Measurements from ENCODE around the gene ANKDD1B.
"Not testable (repeated sequence)": the region's sequence is repeated elsewhere in the genome, so short reads cannot be mapped to it uniquely, and the experiment has no call there.

Gene ANKDD1B

GRCh38 chr5:75662061-75662460, 50.8 kb downstream of the ANKDD1B start:
- no peak for DNase-seq (ENCODE audit: low spot score)

- DNase-seq (ENCODE audit: low spot score) = no peak
These were observed 52.5 kb downstream of the ANKDD1B start for GRCh38 chr5:75663579-75664284.

- DNase-seq (ENCODE audit: low spot score) = no peak
These were observed 53.7 kb downstream of the ANKDD1B start for GRCh38 chr5:75664979-75665378.

- DNase-seq (ENCODE audit: low spot score) = no peak
These were observed 55.5 kb downstream of the ANKDD1B start for GRCh38 chr5:75666801-75667200.

GRCh38 chr5:75667586-75667985, 56.3 kb downstream of the ANKDD1B start:
- no peak for DNase-seq (ENCODE audit: low spot score)

- no peak for DNase-seq (ENCODE audit: low spot score)
These were observed 57.2 kb downstream of the ANKDD1B start for GRCh38 chr5:75668445-75668844.

- no peak for DNase-seq (ENCODE audit: low spot score)
These were observed 57.9 kb downstream of the ANKDD1B start for GRCh38 chr5:75668977-75669689.

GRCh38 chr5:75670577-75670976, 59.3 kb downstream of the ANKDD1B start:
- DNase-seq (ENCODE audit: low spot score) = no peak

- no peak for DNase-seq (ENCODE audit: low spot score)
These were observed 60.3 kb downstream of the ANKDD1B start for GRCh38 chr5:75671506-75671905.

GRCh38 chr5:75672616-75673015, 61.4 kb downstream of the ANKDD1B start:
- no peak for DNase-seq (ENCODE audit: low spot score)

GRCh38 chr5:75675783-75676182, 64.5 kb downstream of the ANKDD1B start:
- no peak for DNase-seq (ENCODE audit: low spot score)

- DNase-seq (ENCODE audit: low spot score) = no peak
These were observed 66.4 kb downstream of the ANKDD1B start for GRCh38 chr5:75677607-75678006.

GRCh38 chr5:75678155-75678554, 66.9 kb downstream of the ANKDD1B start:
- no peak for DNase-seq (ENCODE audit: low spot score)

- DNase-seq (ENCODE audit: low spot score) = no peak
These were observed 70.0 kb downstream of the ANKDD1B start for GRCh38 chr5:75681125-75681830.

- DNase-seq (ENCODE audit: low spot score) = no peak
These were observed 73.9 kb downstream of the ANKDD1B start for GRCh38 chr5:75685141-75685540.

GRCh38 chr5:75686480-75686879, 75.2 kb downstream of the ANKDD1B start:
- no peak for DNase-seq (ENCODE audit: low spot score)

- DNase-seq (ENCODE audit: low spot score) = no peak
These were observed 79.4 kb downstream of the ANKDD1B start for GRCh38 chr5:75690669-75691068.

GRCh38 chr5:75694781-75695180, 83.5 kb downstream of the ANKDD1B start:
- no peak for DNase-seq (ENCODE audit: low spot score)

- not testable (repeated sequence) for DNase-seq (ENCODE audit: low spot score)
These were observed 84.5 kb downstream of the ANKDD1B start for GRCh38 chr5:75695472-75696351.

GRCh38 chr5:75701856-75702255, 90.6 kb downstream of the ANKDD1B start:
- no peak for DNase-seq (ENCODE audit: low spot score)

GRCh38 chr5:75706016-75706415, 94.8 kb downstream of the ANKDD1B start:
- no peak for DNase-seq (ENCODE audit: low spot score)

- no peak for DNase-seq (ENCODE audit: low spot score)
These were observed 95.5 kb downstream of the ANKDD1B start for GRCh38 chr5:75706775-75707174.

Data from COLO829 (cell line).